Measurements from ENCODE around the gene DTD1.

Gene DTD1

DNA sequence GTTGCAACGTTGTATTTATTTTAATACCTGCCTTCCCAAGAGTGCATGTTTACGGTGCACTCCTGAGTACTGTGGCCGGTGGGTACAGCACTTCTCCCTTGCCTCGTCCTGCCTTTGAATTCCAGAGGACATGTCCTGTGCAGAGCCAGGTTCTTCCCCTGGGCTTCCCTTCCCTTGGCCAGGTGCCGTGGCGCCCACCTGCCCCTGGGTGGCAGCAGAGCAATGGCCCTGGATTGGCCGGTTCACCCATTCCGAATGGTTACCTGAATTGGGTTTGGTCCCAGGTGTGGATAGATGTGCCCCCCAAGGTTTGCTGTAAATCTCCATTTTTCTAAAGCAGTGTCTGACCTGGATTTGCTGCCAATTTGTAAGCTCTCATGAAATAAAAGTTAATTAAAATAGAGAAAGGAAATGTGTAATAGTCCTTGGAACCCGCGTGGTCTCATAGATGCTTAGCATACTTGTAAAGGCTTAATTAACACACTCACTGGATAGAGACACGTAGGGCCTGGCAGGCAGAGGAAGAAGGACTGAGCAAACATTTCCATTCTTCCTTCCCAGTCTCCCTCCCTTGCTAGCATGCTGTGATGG lies 40.6 kb downstream of the DTD1 start:
- H3K9me3 Mint-ChIP-seq: no peaks in the 10 kb centered on the region
- no peak overlapping the region for H3K27ac Mint-ChIP-seq
- no peak overlapping the region for H3K4me3 Mint-ChIP-seq
- no peaks in the 10 kb centered on the region for H3K4me1 Mint-ChIP-seq (ENCODE audit: low read depth)
- H3K27me3 Mint-ChIP-seq: no peaks in the 10 kb centered on the region
- peaks cover 29% of the 10 kb centered on the region for H3K36me3 Mint-ChIP-seq (ENCODE audit: low read depth)
- intact Hi-C loops (cut with micrococcal nuclease): no loop called here

- Mint-ChIP-seq H3K4me3 (no peak overlapping the region), H3K9me3 (no peaks in the 10 kb centered on the region), H3K4me1 (ENCODE audit: low read depth) (no peaks in the 10 kb centered on the region), H3K27me3 (no peaks in the 10 kb centered on the region), H3K36me3 (ENCODE audit: low read depth) (peaks cover 29% of the 10 kb centered on the region), H3K27ac (no peak overlapping the region)
- intact Hi-C loops (cut with micrococcal nuclease): loop anchor here (5.0 to 10.0 kb wide), 3 partner anchors 573 to 1030 kb away; no protein-coding TSS in a partner anchor
These were observed 44.4 kb downstream of the DTD1 start for GRCh38 chr20:18632196-18632789.

- Mint-ChIP-seq H3K27ac (no peak overlapping the region), H3K9me3 (no peaks in the 10 kb centered on the region), H3K36me3 (ENCODE audit: low read depth) (peaks cover 29% of the 10 kb centered on the region), H3K27me3 (no peaks in the 10 kb centered on the region), H3K4me1 (ENCODE audit: low read depth) (no peaks in the 10 kb centered on the region), H3K4me3 (no peak overlapping the region)
- intact Hi-C loops (cut with micrococcal nuclease): loop anchor here (5.0 to 10.0 kb wide), 3 partner anchors 571 to 1029 kb away; no protein-coding TSS in a partner anchor
These were observed 45.6 kb downstream of the DTD1 start for GRCh38 chr20:18633411-18633810.

DNA sequence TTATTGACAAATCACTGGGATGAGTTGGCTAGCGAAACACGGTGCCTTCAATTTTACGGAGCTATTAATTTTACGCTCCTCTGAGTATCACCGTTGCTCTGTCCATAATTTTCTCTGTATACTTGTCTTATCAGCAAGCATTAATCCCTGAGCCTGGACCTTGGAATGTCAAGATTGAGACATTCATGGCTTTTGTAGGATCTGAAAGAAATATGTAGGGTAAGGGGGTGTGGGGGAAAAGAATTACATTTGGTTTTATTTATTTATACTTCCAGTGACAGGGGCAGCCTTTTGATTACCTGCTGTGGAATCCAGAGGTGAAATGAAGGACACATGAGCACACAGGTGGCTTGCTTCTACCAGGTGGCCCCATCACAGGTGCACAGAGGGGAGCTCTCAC lies 46.6 kb downstream of the DTD1 start:
- Mint-ChIP-seq H3K4me1 (ENCODE audit: low read depth) (no peaks in the 10 kb centered on the region), H3K4me3 (no peak overlapping the region), H3K9me3 (no peaks in the 10 kb centered on the region), H3K36me3 (ENCODE audit: low read depth) (peaks cover 19% of the 10 kb centered on the region), H3K27ac (no peak overlapping the region), H3K27me3 (no peaks in the 10 kb centered on the region)
- intact Hi-C loops (cut with micrococcal nuclease): loop anchor here (5.0 to 10.0 kb wide), 3 partner anchors 570 to 1028 kb away; no protein-coding TSS in a partner anchor

GRCh38 chr20:18635380-18635779 lies 47.5 kb downstream of the DTD1 start:
- intact Hi-C loops (cut with micrococcal nuclease): loop anchor here (10.0 kb wide), 1 partner anchor 569 kb away; no protein-coding TSS in a partner anchor
- Mint-ChIP-seq H3K27ac (no peak overlapping the region), H3K9me3 (no peaks in the 10 kb centered on the region), H3K4me3 (no peak overlapping the region), H3K4me1 (ENCODE audit: low read depth) (no peaks in the 10 kb centered on the region), H3K36me3 (ENCODE audit: low read depth) (peaks cover 14% of the 10 kb centered on the region), H3K27me3 (no peaks in the 10 kb centered on the region)

DNA sequence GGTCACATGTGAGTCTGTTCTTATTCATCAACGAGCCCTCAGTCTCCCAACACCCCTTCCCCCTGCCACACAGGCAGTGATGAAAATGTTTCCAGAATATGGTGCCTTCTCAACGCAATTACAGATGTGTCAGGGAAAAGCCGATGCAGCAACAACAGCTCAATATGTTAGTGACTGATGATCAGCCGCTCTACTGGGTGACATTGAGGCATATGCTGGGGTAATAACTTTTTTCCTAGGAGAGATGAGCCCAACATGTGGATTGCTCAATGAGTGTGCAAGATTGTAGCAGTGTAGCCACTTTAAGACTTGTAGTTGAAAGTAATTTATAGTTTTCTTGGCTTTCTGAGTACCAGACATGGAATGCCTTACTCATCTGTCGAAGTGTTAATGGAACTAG lies 49.4 kb downstream of the DTD1 start:
- peaks cover 9% of the 10 kb centered on the region for H3K36me3 Mint-ChIP-seq (ENCODE audit: low read depth)
- H3K27ac Mint-ChIP-seq: no peak overlapping the region
- H3K4me3 Mint-ChIP-seq: no peak overlapping the region
- H3K27me3 Mint-ChIP-seq: no peaks in the 10 kb centered on the region
- H3K4me1 Mint-ChIP-seq (ENCODE audit: low read depth): no peaks in the 10 kb centered on the region
- no peaks in the 10 kb centered on the region for H3K9me3 Mint-ChIP-seq
- intact Hi-C loops (cut with micrococcal nuclease): loop anchor here (10.0 kb wide), 1 partner anchor 568 kb away; no protein-coding TSS in a partner anchor

GRCh38 chr20:18638768-18639167 lies 50.9 kb downstream of the DTD1 start:
- intact Hi-C loops (cut with micrococcal nuclease): loop anchor here (10.0 kb wide), 1 partner anchor 566 kb away; no protein-coding TSS in a partner anchor
- H3K27ac Mint-ChIP-seq: no peak overlapping the region

GRCh38 chr20:18639501-18639979 lies 51.7 kb downstream of the DTD1 start:
- Mint-ChIP-seq H3K4me1 (ENCODE audit: low read depth) (no peaks in the 10 kb centered on the region), H3K27me3 (no peaks in the 10 kb centered on the region), H3K27ac (no peak overlapping the region), H3K36me3 (ENCODE audit: low read depth) (peaks cover 9% of the 10 kb centered on the region), H3K9me3 (no peaks in the 10 kb centered on the region), H3K4me3 (no peak overlapping the region)
- intact Hi-C loops (cut with micrococcal nuclease): loop anchor here (10.0 kb wide), 1 partner anchor 565 kb away; no protein-coding TSS in a partner anchor

More at GRCh38 chr20:18638768-18639167, 50.9 kb downstream of the DTD1 start:
- no peaks in the 10 kb centered on the region for H3K9me3 Mint-ChIP-seq
- H3K27me3 Mint-ChIP-seq: no peaks in the 10 kb centered on the region
- no peak overlapping the region for H3K4me3 Mint-ChIP-seq
- no peaks in the 10 kb centered on the region for H3K4me1 Mint-ChIP-seq (ENCODE audit: low read depth)
- H3K36me3 Mint-ChIP-seq (ENCODE audit: low read depth): peaks cover 9% of the 10 kb centered on the region

GRCh38 chr20:18645196-18645745 lies 57.4 kb downstream of the DTD1 start:
- intact Hi-C loops (cut with micrococcal nuclease): no loop called here
- H3K4me3 Mint-ChIP-seq: no peak overlapping the region
- no peak overlapping the region for H3K27ac Mint-ChIP-seq

GRCh38 chr20:18645851-18646250 lies 58.0 kb downstream of the DTD1 start:
- Mint-ChIP-seq H3K4me3 (no peak overlapping the region), H3K9me3 (no peaks in the 10 kb centered on the region), H3K27me3 (no peaks in the 10 kb centered on the region), H3K36me3 (ENCODE audit: low read depth) (no peaks in the 10 kb centered on the region), H3K4me1 (ENCODE audit: low read depth) (no peaks in the 10 kb centered on the region), H3K27ac (no peak overlapping the region)
- intact Hi-C loops (cut with micrococcal nuclease): no loop called here

More at GRCh38 chr20:18645196-18645745, 57.4 kb downstream of the DTD1 start:
- Mint-ChIP-seq H3K27me3 (no peaks in the 10 kb centered on the region), H3K4me1 (ENCODE audit: low read depth) (no peaks in the 10 kb centered on the region), H3K36me3 (ENCODE audit: low read depth) (no peaks in the 10 kb centered on the region), H3K9me3 (no peaks in the 10 kb centered on the region)

GRCh38 chr20:18647777-18648176 lies 59.9 kb downstream of the DTD1 start:
- Mint-ChIP-seq H3K4me3 (no peak overlapping the region), H3K27ac (no peak overlapping the region), H3K4me1 (ENCODE audit: low read depth) (no peaks in the 10 kb centered on the region), H3K27me3 (no peaks in the 10 kb centered on the region), H3K36me3 (ENCODE audit: low read depth) (no peaks in the 10 kb centered on the region), H3K9me3 (no peaks in the 10 kb centered on the region)
- intact Hi-C loops (cut with micrococcal nuclease): no loop called here

- H3K27me3 Mint-ChIP-seq: no peaks in the 10 kb centered on the region
- H3K4me1 Mint-ChIP-seq (ENCODE audit: low read depth): no peaks in the 10 kb centered on the region
- intact Hi-C loops (cut with micrococcal nuclease): no loop called here
- no peaks in the 10 kb centered on the region for H3K9me3 Mint-ChIP-seq
- H3K4me3 Mint-ChIP-seq: no peak overlapping the region
- H3K36me3 Mint-ChIP-seq (ENCODE audit: low read depth): no peaks in the 10 kb centered on the region
- no peak overlapping the region for H3K27ac Mint-ChIP-seq
These were observed 62.4 kb downstream of the DTD1 start for GRCh38 chr20:18650224-18650623.

DNA sequence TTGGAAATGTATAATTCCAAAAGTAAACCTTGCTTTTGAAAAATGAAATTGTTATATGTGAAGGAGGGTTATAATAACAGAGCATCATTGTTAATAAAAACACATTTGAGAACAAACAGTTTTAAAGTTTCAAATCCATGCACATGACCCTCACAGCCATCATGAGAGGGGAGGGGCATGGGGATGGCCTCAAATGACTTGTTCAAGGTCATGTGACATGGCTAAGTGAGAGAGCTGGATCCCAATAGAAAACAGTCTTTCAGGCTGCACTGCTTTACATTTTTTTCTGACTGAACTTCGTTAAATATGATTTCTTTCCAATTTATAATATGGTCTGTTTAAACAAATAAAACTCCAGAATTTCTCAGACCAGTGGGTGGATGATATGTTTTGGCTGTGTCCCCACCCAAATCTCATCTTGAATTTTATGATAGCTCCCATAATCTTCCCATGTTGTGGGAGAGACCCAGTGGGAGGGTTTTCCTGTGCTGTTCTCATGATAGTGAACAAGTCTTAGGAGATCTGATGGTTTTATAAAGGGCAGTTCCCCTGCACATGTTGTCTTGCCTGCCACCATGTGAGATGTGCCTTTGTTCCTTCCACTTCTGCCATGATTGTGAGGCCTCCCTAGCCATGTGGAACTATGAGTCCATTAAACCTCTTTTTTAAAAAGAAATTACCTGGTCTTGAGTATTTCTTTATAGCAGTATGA lies 66.0 kb downstream of the DTD1 start:
- Mint-ChIP-seq H3K4me3 (no peak overlapping the region), H3K36me3 (ENCODE audit: low read depth) (no peaks in the 10 kb centered on the region), H3K4me1 (ENCODE audit: low read depth) (no peaks in the 10 kb centered on the region), H3K27me3 (no peaks in the 10 kb centered on the region), H3K9me3 (no peaks in the 10 kb centered on the region), H3K27ac (no peak overlapping the region)
- intact Hi-C loops (cut with micrococcal nuclease): no loop called here

DNA sequence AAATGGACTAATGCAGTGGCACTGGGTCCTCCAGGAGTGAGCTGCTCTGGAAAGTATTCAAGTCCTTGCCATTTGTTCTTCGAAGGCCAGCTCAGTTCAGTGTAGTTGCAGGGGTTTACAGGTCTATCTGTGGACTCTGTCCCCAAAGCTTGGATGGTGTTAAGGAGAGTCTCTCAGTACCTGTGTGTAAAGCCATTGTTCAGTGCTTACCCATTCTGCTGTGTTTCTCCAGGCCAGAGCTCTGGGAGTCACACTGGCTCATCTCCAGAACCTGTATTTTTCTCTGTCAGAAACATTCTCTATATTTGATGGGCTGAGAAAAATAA lies 66.6 kb downstream of the DTD1 start:
- Mint-ChIP-seq H3K36me3 (ENCODE audit: low read depth) (no peaks in the 10 kb centered on the region), H3K27ac (no peak overlapping the region), H3K4me3 (no peak overlapping the region), H3K4me1 (ENCODE audit: low read depth) (no peaks in the 10 kb centered on the region), H3K27me3 (no peaks in the 10 kb centered on the region), H3K9me3 (no peaks in the 10 kb centered on the region)
- intact Hi-C loops (cut with micrococcal nuclease): no loop called here

Data from dendritic cell treated with granulocyte-macrophage colony-stimulating factor and Interleukin-4, amounts not matched to agents 40 ng/mL and 50 ng/mL, for 4 days (primary cell).